ENCODE measurements around the gene CREBRF. TPM values are rescaled to one million over a fixed set of nuclear protein-coding genes. Genes with fewer than 3 reads are reported as not detected.
A peak's percentile ranks its signal among the peaks of the same experiment; 100 is the strongest.

The CREBRF gene
- total and polyA plus RNA-seq, 9 of the 15 experiments (the other 6 are each of a cell fraction or from before 2014, with no cell fraction given) = 1.1 to 4.9 (median 2.9) TPM

DNA sequence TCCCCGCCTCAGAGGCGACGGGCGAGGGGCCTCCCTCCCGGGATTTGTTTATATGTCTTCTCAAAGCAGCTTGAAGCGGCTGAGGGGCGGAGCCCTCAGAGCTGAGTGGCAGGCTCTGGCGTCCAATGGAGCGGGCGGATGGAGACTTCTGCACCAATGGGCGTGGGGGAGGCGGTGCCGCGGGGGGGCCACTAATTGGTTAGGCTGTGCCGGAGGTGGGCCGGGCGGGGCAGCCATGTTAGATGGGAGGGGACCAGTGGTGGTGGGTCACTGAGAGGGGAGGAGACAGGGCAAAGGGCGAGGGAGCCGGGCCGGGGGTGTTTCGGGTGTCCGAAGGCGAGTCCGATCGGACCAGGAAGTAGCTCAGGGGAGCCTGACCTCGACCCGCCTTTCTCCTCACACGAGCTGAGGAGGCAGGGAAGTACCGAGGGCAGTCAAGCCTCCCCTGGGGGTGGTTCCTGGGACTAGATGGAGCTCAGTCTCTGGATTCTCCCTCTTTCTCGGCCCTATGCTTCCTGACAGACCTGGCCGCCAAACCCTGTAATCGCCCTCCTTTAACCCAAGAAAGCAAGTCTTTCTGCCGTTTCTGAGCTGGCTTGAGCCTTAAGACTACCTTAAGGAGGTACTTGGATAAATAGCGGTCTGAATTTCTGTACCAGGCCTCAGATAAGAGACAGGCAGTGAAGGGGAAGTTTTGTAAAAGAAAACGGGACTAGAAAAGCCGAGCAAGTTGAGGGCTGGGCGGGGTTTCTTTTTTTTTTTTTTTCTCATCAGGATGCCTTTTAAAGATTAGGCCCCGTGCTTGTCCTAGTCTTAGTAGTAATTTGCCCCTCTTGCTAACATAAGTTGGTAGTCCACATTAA, 1.1 kb downstream of the CREBRF start (continued):
- TF ChIP-seq, protein P1, sequence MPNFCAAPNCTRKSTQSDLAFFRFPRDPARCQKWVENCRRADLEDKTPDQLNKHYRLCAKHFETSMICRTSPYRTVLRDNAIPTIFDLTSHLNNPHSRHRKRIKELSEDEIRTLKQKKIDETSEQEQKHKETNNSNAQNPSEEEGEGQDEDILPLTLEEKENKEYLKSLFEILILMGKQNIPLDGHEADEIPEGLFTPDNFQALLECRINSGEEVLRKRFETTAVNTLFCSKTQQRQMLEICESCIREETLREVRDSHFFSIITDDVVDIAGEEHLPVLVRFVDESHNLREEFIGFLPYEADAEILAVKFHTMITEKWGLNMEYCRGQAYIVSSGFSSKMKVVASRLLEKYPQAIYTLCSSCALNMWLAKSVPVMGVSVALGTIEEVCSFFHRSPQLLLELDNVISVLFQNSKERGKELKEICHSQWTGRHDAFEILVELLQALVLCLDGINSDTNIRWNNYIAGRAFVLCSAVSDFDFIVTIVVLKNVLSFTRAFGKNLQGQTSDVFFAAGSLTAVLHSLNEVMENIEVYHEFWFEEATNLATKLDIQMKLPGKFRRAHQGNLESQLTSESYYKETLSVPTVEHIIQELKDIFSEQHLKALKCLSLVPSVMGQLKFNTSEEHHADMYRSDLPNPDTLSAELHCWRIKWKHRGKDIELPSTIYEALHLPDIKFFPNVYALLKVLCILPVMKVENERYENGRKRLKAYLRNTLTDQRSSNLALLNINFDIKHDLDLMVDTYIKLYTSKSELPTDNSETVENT (CRISPR knock-in tag; IDR thresholded peaks at IDR 0.05) = 0 out of 2 replicates have a peak, but pooled peaks have one; percentile 7
- peak; percentile 31; the same call in 1 of the 2 replicates for TF ChIP-seq TOE1 (IDR thresholded peaks at IDR 0.05; ENCODE audit: borderline replicate concordance)
- no peak for TF ChIP-seq TOE1 (CRISPR knock-in tag; IDR thresholded peaks at IDR 0.05; ENCODE audit: borderline replicate concordance, low read depth)
- TF ChIP-seq PRPF4 (IDR thresholded peaks at IDR 0.05; ENCODE audit: insufficient read depth, low read depth, low read length, poor library complexity, severe bottlenecking) = no peak
- no peak for TF ChIP-seq ZKSCAN8 (CRISPR knock-in tag; IDR thresholded peaks at IDR 0.05)
- no peak for TF ChIP-seq MAFK (IDR thresholded peaks at IDR 0.05; ENCODE audit: low read length)
- TF ChIP-seq RBBP5 (IDR thresholded peaks at IDR 0.05; ENCODE audit: borderline replicate concordance, insufficient read depth, low read length, poor library complexity, severe bottlenecking) = peak; percentile 32
- TF ChIP-seq, protein P2, sequence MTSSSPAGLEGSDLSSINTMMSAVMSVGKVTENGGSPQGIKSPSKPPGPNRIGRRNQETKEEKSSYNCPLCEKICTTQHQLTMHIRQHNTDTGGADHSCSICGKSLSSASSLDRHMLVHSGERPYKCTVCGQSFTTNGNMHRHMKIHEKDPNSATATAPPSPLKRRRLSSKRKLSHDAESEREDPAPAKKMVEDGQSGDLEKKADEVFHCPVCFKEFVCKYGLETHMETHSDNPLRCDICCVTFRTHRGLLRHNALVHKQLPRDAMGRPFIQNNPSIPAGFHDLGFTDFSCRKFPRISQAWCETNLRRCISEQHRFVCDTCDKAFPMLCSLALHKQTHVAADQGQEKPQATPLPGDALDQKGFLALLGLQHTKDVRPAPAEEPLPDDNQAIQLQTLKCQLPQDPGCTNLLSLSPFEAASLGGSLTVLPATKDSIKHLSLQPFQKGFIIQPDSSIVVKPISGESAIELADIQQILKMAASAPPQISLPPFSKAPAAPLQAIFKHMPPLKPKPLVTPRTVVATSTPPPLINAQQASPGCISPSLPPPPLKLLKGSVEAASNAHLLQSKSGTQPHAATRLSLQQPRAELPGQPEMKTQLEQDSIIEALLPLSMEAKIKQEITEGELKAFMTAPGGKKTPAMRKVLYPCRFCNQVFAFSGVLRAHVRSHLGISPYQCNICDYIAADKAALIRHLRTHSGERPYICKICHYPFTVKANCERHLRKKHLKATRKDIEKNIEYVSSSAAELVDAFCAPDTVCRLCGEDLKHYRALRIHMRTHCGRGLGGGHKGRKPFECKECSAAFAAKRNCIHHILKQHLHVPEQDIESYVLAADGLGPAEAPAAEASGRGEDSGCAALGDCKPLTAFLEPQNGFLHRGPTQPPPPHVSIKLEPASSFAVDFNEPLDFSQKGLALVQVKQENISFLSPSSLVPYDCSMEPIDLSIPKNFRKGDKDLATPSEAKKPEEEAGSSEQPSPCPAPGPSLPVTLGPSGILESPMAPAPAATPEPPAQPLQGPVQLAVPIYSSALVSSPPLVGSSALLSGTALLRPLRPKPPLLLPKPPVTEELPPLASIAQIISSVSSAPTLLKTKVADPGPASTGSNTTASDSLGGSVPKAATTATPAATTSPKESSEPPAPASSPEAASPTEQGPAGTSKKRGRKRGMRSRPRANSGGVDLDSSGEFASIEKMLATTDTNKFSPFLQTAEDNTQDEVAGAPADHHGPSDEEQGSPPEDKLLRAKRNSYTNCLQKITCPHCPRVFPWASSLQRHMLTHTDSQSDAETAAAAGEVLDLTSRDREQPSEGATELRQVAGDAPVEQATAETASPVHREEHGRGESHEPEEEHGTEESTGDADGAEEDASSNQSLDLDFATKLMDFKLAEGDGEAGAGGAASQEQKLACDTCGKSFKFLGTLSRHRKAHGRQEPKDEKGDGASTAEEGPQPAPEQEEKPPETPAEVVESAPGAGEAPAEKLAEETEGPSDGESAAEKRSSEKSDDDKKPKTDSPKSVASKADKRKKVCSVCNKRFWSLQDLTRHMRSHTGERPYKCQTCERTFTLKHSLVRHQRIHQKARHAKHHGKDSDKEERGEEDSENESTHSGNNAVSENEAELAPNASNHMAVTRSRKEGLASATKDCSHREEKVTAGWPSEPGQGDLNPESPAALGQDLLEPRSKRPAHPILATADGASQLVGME (CRISPR knock-in tag; IDR thresholded peaks at IDR 0.05) = no peak
- no peak for TF ChIP-seq HDAC8 (tag; IDR thresholded peaks at IDR 0.05)
- no peak for TF ChIP-seq ZNF830 (CRISPR knock-in tag; IDR thresholded peaks at IDR 0.05)
- TF ChIP-seq, protein P3, sequence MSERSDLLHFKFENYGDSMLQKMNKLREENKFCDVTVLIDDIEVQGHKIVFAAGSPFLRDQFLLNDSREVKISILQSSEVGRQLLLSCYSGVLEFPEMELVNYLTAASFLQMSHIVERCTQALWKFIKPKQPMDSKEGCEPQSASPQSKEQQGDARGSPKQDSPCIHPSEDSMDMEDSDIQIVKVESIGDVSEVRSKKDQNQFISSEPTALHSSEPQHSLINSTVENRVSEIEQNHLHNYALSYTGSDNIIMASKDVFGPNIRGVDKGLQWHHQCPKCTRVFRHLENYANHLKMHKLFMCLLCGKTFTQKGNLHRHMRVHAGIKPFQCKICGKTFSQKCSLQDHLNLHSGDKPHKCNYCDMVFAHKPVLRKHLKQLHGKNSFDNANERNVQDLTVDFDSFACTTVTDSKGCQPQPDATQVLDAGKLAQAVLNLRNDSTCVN (CRISPR knock-in tag; IDR thresholded peaks at IDR 0.05) = no peak
- peak; percentile 97 for TF ChIP-seq NEUROD1 (IDR thresholded peaks at IDR 0.05; ENCODE audit: borderline replicate concordance, low read depth, low read length, partially characterized antibody)
- TF ChIP-seq BHLHE40 (IDR thresholded peaks at IDR 0.05; ENCODE audit: low read length) = 0 out of 2 replicates have a peak, but pooled peaks have one; percentile 6
- 0 out of 4 replicates have a peak, but pooled peaks have one; percentile 45 to 51 for TF ChIP-seq ARNT (IDR thresholded peaks at IDR 0.05)
- TF ChIP-seq, protein P4, sequence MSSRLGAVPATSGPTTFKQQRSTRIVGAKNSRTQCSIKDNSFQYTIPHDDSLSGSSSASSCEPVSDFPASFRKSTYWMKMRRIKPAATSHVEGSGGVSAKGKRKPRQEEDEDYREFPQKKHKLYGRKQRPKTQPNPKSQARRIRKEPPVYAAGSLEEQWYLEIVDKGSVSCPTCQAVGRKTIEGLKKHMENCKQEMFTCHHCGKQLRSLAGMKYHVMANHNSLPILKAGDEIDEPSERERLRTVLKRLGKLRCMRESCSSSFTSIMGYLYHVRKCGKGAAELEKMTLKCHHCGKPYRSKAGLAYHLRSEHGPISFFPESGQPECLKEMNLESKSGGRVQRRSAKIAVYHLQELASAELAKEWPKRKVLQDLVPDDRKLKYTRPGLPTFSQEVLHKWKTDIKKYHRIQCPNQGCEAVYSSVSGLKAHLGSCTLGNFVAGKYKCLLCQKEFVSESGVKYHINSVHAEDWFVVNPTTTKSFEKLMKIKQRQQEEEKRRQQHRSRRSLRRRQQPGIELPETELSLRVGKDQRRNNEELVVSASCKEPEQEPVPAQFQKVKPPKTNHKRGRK (tag; IDR thresholded peaks at IDR 0.05) = no peak
